Urinary bladder (tissue), 4 donors: ENCODE measurements around the gene NSMF. TPM values are rescaled to one million over a fixed set of nuclear protein-coding genes. Genes with fewer than 3 reads are reported as not detected.

Source experiments
- DNase-seq: peaks from one replicate; pipeline ENCODE4 v3.0.0-alpha.2; 2015; ENCODE audit errors: extremely low spot score
- H3K27ac ChIP-seq: one replicate; pipeline ENCODE4 v1.5.1; 2013; ENCODE audit warnings: low read depth, mild to moderate bottlenecking, moderate library complexity
- H3K36me3 ChIP-seq: one replicate; pipeline ENCODE4 v1.6.1; 2013; ENCODE audit warnings: mild to moderate bottlenecking, moderate library complexity; ENCODE audit not compliant: insufficient read depth
- H3K4me1 ChIP-seq: one replicate; pipeline ENCODE4 v1.6.1; 2013; ENCODE audit warnings: mild to moderate bottlenecking, moderate library complexity; ENCODE audit not compliant: insufficient read depth
- H3K4me3 ChIP-seq: one replicate; pipeline ENCODE4 v1.5.1; 2013; ENCODE audit warnings: low read depth, low read length
- WGBS: extraction: QIAGEN DNeasy Blood & Tissue Kit; methylation state at CpG from one replicate; pipeline ENCODE4 v1.1.7; 2013; 5-methylcytosine and 5-hydroxymethylcytosine counted together
- polyA plus RNA-seq: library from polyadenylated mRNA; stranded (reverse); fragments of 200-250 nt; gene quantifications from one replicate; pipeline ENCODE4 v1.2.3, GENCODE V29; 2013
- total RNA-seq: library from RNA; depleted of rRNA; stranded (reverse); fragments of >200 nt; gene quantifications from one replicate; pipeline ENCODE4 v1.2.3, GENCODE V29; 2014
- donor health status: healthy with polysubstance abuse.
- donor health status: healthy.

NSMF gene
- total and polyA plus RNA-seq, 2 donors = 8.6 to 36.2 TPM

DNA sequence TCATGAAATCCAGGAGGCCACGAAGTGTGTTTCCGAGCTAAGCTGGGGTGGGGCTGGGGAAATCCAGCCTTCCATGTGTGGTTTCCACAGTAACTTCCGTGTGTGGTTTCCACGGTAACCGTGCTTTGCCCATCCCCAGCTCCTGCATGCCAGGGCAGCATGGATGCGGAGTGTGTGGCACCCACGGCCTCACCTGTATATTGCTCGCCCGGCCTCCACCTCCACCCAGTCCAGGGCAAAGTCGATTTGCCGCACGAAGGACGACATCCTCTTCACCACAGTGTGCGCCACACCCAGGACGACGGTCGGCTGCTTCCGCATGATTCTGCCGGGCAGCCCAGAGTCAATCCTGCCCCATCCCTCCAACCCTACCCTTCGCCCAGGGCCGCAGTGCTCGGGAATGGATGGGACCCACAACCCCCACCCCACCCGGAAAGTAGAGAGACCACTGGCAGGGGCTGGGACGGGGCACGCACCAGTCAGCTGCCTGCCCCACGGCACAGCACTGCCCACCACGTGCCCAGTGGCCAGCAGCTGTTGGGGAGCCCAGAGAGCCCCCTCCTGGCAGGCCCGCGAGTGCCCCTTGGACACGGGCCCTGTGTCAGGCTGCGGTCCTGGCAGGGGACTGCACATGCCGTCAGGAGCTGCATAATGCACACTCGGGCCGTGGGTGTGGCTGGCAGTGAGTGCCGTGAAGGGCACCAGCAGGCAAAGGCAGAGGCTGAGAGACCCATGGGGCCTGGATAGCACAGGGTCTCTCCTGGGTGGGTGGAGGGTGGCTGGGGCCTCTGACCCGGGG lies 39.0 kb upstream of the NSMF start:
- DNase-seq = no peak
- H3K27ac ChIP-seq = no peak overlapping the region
- no peaks in the 10 kb centered on the region for H3K4me1 ChIP-seq
- WGBS = 85% methylated on average over 36 of the region's 36 CpGs
- H3K4me3 ChIP-seq = no peak overlapping the region
- no peaks in the 10 kb centered on the region for H3K36me3 ChIP-seq

DNA sequence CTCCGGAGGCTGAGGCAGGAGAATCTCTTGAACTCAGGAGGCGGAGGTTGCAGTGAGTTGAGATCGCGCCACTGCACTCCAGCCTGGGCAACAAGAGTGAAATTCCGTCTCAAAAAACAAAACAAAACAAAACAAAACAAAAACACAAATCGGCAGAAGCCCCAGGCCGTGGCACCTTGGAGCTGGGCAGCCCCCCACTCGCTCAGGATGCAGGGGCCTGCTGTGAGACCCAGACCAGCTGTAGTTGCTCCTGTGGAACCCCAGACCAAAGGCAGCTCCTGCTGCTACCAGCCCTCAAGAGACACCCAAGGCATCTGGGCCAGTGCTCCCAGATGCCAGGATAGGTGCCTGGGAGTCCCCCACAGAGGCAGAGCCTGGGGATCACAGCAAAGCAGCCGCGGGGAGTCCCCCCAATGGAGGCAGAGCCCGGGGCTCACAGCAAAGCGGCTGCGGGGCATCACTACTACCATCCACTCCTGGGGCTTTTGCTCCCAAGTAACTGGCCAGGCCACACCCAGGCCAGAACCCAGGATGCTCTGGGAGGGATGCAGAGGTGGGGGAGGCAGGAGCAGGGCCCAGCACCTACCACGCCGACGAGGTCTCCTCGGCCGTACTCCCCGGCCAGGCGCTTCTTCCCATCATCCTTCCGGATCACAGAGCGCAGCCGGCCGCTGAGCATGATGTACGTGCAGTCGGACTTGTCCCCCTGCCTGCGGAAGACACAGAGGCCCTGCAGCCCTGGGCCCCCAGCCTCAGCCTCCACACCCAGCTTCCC lies 37.7 kb upstream of the NSMF start:
- Histone ChIP-seq H3K4me1 (no peaks in the 10 kb centered on the region), H3K4me3 (no peak overlapping the region), H3K36me3 (no peaks in the 10 kb centered on the region), H3K27ac (no peak overlapping the region)
- WGBS = 94% methylated on average over 27 of the region's 27 CpGs
- DNase-seq = no peak

DNA sequence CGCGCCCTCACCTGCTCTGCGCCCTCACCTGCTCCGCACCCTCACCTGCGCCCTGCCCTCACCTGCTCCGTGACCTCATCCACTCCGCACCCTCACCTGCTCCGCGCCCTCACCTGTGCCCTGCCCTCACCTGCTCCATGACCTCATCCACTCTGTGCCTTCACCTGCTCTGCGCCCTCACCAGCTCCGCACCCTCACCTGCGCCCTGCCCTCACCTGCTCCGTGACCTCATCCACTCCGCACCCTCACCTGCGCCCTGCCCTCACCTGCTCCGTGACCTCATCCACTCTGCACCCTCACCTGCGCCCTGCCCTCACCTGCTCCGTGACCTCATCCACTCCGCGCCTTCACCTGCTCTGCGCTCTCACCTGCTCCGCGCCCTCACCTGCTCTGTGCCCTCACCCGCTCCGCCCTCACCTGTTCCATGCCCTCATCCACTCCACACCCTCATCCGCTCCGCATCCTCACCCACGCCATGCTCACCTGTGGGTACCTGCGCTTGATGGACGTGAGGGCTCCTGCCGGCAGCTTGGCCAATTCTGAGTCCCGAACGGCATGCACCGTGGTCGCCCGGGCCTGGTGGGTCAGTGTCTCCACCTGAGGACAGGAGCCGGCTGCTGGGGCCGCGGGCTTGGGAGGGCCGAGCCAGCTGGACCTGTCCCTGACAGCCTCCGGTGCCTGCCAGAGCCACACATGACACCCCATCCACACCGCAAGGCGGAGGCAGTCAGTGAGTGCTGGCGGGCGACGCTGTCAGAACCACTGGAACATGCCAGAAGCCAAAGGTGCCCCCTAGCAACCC lies 35.6 kb upstream of the NSMF start:
- no peaks in the 10 kb centered on the region for H3K4me1 ChIP-seq
- no peak for DNase-seq
- H3K36me3 ChIP-seq = no peaks in the 10 kb centered on the region
- 96% methylated on average over 46 of the region's 46 CpGs for WGBS
- no peak overlapping the region for H3K27ac ChIP-seq
- H3K4me3 ChIP-seq = no peak overlapping the region

DNA sequence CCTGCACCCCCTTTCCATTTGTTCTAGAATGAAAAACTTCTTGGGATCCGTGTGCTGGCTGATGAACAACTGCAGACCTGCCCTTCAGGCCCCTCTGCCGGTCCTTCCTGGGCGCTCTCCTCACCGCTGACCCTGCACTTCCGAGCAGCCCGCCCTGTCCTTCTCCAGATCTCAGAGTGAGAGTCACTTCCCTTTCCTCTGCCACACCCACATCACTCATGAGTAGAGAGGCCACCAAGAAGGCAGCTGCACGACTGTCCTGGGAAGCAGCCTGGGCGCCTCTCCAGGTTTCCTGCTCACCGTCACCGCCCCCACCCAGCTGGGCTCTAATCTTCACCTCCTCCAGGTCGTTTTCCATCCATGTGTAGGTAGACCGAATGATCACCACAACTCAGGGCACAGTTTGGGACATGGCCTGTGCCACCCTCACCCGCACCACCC lies 35.0 kb upstream of the NSMF start:
- H3K27ac ChIP-seq = no peak overlapping the region
- no peaks in the 10 kb centered on the region for H3K4me1 ChIP-seq
- WGBS = 78% methylated on average over 13 of the region's 13 CpGs
- no peak for DNase-seq
- no peaks in the 10 kb centered on the region for H3K36me3 ChIP-seq
- no peak overlapping the region for H3K4me3 ChIP-seq

DNA sequence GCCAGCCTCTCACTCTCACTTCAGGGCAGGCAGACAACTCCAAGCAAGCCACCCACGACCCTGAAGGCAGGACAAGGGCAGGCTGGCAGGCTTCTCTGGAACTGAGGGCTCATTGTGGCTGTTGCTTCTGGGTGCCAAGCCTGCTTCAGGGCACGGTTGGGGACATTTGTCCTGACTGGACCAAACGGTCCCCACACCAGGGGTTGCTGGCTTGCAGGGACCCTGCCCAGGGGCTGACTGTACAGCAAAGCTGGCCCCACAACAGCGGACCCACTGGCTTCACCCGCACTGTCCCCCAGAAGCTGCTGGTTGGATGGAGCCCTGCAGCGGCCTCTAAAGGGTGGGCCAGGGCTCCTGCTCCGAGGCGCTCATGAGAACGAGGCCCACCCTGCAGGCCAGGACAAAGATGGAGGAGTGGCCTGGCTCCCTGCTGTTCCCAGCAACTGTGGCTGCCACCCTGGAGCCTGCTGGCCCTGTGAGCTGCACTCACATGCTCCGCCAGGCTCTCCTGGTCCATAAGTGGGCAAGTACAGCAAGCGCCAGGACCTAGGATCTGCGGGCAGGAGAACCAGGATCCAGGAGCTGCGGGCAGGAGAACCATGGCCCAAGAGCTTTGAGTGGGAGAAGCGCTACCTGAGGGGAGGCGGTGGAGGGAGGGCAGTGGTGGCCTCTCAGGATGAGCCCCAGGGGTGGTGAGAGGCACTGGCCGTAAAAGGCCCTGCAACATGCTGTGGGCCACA lies 34.4 kb upstream of the NSMF start:
- 93% methylated on average over 16 of the region's 16 CpGs for WGBS
- DNase-seq = no peak
- Histone ChIP-seq H3K4me3 (no peak overlapping the region), H3K4me1 (no peaks in the 10 kb centered on the region), H3K36me3 (no peaks in the 10 kb centered on the region), H3K27ac (no peak overlapping the region)

DNA sequence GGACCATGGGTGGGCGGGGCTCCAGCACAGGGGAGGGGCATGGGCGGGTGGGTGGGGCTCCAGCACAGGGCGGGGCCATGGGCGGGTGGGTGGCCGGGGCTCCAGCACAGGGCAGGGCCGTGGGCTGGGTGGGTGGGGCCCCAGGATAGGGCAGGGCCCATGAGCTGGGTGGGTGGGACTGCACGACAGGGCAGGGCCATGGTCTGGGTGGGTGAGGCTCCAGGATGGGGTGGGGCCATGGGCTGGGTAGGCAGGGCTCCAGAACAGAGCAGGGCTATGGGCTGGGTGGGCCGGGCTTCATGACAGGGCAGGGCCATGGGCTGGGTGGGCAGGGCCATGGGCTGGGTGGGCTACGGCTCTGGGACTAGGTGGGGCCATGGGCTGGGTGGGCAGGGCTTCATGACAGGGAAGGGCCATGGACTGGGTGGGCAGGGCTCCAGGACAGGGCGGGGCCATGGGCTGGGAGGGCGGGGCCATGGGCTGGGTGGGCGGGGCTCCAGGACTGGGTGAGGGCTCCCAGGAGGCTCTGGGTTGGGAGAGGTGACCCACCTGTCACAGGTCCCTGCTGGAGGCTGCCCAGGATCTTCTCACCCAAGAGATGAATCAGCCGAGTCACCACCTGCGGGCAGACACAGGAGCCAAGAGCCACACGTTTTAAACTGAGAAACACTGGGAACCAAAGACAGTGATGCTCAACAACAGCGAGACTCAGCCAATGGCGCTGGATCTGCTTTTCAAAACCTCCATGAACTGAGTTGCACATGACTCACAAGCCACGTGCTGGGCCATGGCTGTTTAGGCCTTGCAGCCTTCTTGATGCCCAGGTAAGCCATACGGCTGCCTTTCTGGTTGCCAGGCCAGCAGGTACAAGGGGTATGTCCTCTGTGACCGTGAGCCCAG lies 33.6 kb upstream of the NSMF start:
- no peaks in the 10 kb centered on the region for H3K36me3 ChIP-seq
- no peak for DNase-seq
- H3K4me3 ChIP-seq = no peak overlapping the region
- H3K4me1 ChIP-seq = no peaks in the 10 kb centered on the region
- no peak overlapping the region for H3K27ac ChIP-seq
- 85% methylated on average over 20 of the region's 20 CpGs for WGBS

DNA sequence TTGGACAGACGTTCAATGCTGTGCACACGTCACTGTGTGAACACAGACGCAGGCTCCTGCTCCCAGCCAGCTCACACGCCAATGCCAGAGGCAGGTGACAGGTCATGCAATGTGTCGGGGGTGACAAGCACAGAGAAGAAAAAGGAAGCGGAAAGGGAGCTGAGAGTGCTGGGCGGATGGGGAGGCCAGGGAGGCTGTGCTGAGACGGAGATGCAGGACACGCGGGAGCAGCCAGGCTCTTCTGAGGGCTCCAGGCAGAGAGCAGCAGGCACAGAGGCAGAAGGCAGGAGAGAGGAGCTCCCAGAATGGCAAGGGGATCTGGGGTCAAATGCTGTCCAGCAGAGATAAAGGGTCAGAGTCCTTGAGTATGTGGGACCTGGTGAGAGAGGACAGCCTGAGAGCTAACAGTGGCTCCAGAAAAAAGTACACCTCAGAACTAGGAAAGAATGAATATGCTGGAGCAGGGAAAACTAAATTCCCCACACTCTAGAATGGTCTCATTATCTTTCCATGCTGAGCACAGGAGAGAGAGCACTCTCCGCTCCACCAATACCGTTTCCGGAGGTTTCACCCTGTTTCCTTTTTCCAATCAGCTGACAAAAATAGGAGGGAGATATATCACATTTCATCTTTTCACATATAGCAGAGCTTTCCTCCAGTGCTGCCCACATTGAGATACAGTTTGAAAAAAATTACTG lies 32.8 kb upstream of the NSMF start:
- 92% methylated on average over 13 of the region's 13 CpGs for WGBS
- no peak overlapping the region for H3K4me3 ChIP-seq
- no peak for DNase-seq
- no peak overlapping the region for H3K27ac ChIP-seq
- no peaks in the 10 kb centered on the region for H3K4me1 ChIP-seq
- no peaks in the 10 kb centered on the region for H3K36me3 ChIP-seq

DNA sequence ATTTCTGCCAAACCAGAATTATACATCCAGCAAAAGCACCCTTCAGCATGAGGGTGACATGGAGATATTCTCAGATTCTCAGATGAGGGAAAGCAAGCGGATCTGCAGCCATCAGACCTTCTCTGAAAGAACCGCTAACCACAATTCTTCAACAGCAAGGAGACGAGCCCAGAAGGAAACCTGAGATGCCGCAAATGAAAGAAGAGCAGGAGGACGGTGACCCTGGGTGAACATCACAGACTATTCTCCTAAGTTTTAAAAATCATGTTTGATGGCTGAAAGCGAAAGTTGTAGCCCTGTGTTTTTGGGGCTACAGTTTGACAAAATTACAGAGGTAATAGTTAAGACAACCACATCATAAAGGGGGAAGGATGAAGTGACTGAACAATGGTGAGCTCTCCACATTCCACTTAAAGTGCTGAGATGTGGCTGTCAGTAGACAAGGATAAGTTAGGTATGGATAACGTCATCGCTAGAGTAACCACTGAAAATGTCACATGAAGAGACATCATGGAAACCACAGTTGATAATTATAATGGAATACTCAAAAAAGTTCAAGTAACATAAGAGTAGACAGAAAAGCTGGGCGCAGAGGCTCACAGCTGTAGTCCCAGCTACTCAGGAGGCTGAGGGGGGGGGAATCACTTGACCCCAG lies 31.5 kb upstream of the NSMF start:
- no peak for DNase-seq
- Histone ChIP-seq H3K36me3 (no peaks in the 10 kb centered on the region), H3K4me1 (no peaks in the 10 kb centered on the region), H3K27ac (no peak overlapping the region), H3K4me3 (no peak overlapping the region)
- 88% methylated on average over 9 of the region's 9 CpGs for WGBS

DNA sequence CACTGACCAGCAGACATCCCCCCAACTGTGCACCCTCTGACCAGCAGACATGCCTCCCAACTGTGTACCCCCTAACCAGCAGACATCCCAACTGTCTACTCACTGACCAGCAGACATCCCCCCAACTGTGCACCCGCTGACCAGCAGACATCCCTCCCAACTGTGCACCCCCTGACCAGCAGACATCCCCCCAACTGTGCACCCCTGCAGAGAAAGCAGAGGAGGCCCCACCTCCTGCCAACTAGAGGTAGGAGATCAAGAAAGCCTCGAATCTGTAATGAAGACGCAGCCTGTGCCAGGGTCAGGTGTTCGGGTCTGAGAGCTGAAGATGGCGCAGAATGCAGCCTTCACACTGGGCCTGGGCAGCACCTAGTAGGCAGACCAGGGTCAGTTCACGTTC lies 29.8 kb upstream of the NSMF start:
- H3K27ac ChIP-seq = no peak overlapping the region
- H3K4me1 ChIP-seq = no peaks in the 10 kb centered on the region
- H3K4me3 ChIP-seq = no peak overlapping the region
- WGBS = 93% methylated on average over 6 of the region's 6 CpGs
- no peaks in the 10 kb centered on the region for H3K36me3 ChIP-seq
- DNase-seq = no peak

DNA sequence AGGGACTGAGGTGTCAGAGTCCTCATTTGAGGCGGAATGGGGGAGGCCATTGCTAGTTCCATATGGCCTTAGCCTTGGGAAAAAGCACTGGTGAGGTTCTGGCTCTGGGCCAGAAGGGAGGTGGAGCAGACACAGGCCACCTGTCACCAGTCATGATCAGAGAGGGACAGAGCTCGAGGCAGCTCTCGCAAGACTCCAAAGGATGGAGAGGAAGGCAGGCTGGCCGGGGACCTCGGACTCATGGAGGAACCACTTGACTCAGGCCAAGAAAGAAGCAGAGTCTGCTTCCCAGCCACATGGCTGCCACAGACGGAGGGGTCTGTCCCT lies 29.2 kb upstream of the NSMF start:
- WGBS = 66% methylated on average over 6 of the region's 6 CpGs
- Histone ChIP-seq H3K36me3 (no peaks in the 10 kb centered on the region), H3K27ac (no peak overlapping the region), H3K4me3 (no peak overlapping the region), H3K4me1 (no peaks in the 10 kb centered on the region)
- DNase-seq = no peak

DNA sequence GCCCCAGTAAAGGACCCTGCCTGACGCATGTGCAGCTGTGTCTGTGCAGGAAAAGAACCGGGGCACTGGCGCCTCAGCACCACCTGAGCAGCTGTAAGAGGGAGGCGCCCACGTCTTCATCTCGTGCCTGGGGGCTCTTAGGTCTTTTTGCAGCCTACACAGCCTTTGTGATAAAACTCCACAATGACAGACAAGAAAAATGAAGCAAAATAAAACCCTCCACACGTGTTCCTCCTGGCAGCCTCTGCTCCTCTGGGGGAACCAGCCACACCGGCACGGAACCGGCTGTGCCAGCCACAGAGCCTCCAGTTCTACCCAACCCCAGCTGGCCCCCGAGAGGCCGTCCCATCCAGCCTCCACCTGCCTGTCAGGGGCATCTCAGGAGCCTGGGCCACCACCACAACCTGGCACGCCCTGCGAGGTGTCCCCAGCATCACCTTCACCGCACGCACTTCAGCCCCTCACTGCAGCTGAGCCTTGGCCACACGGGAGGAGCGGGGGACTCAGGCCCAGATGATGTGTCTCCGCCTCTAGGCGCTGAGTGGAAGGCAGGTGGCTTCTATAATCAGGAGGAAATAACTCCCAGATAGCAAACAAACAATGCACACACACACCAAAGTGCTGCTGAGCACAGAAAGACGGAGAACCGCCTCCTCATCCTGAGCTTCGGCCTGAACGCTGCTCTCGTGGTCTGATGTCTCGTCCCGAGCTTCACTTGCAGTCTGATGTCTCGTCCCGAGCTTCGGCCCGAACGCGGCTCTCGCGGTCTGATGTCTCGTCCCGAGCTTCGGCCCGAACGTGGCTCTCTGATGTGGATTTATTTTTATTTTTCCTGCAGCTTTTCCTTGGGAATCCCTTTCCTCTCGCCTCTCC lies 28.6 kb upstream of the NSMF start:
- no peaks in the 10 kb centered on the region for H3K36me3 ChIP-seq
- WGBS = 66% methylated on average over 41 of the region's 41 CpGs
- DNase-seq = no peak
- H3K4me3 ChIP-seq = no peak overlapping the region
- H3K27ac ChIP-seq = no peak overlapping the region
- H3K4me1 ChIP-seq = no peaks in the 10 kb centered on the region
